Stomach (tissue), 9 donors: Measurements from ENCODE around the gene BCL6. TPM values are rescaled to one million over a fixed set of nuclear protein-coding genes. Genes with fewer than 3 reads are reported as not detected.

Experiments used
- DNase-seq, 2 donors: peaks; one replicate each; pipeline versions ENCODE4 v3.0.0 to v3.0.0-alpha.2; 2013 to 2019
- H3K27ac ChIP-seq, 5 donors: fragments of 200-600 bp in 4 of 5; sonication (generic) in 4 of 5; one replicate each; pipeline ENCODE4 v1.5.1; 2013 to 2019; ENCODE audit warnings: mild to moderate bottlenecking in 1 of 5, moderate library complexity in 1 of 5
- H3K27me3 ChIP-seq, 3 donors: fragments of 200-600 bp; sonication (generic); one replicate each; pipeline ENCODE4 v1.5.1; 2017 to 2019; ENCODE audit warnings: mixed run types in 1 of 3
- H3K36me3 ChIP-seq, 4 donors: fragments of 200-600 bp; sonication (generic); 1 replicate in 3 of 4; 2 replicates in 1 of 4; pipeline ENCODE4 v1.5.1; 2016 to 2019
- H3K4me1 ChIP-seq, 4 donors: fragments of 200-600 bp; sonication (generic); one replicate each; pipeline ENCODE4 v1.5.1; 2016 to 2019
- H3K4me3 ChIP-seq, 4 donors: fragments of 200-600 bp; sonication (generic) in 3 of 4; one replicate each; pipeline ENCODE4 v1.5.1; 2016 to 2019; ENCODE audit warnings: mild to moderate bottlenecking in 1 of 4
- H3K9me3 ChIP-seq, 4 donors: fragments of 200-600 bp; sonication (generic); one replicate each; pipeline ENCODE4 v1.5.1; 2016 to 2019
- EP300 ChIP-seq: sonication (generic); formaldehyde crosslinking; IDR thresholded peaks from one replicate; pipeline ENCODE4 v1.6.1; 2017; ENCODE audit warnings: antibody characterized with exemption
- POLR2A ChIP-seq, 4 donors: fragments of 450-650 bp; IDR thresholded peaks; one replicate each; pipeline ENCODE4 v1.6.1; 2016; ENCODE audit warnings: antibody characterized with exemption in 4 of 4, control low read depth in 2 of 4, mild to moderate bottlenecking in 1 of 4, moderate library complexity in 1 of 4
- POLR2AphosphoS5 ChIP-seq, 3 donors: sonication (generic); formaldehyde crosslinking; IDR thresholded peaks; one replicate each; pipeline ENCODE4 v1.6.1; 2016; ENCODE audit warnings: antibody characterized with exemption in 3 of 3
- WGBS, 5 donors: extraction: QIAGEN DNeasy Blood & Tissue Kit in 3 of 5; methylation state at CpG; one replicate each; pipeline versions ENCODE4 v1.1.5 to v1.1.7; 2013 to 2018; 5-methylcytosine and 5-hydroxymethylcytosine counted together
- intact Hi-C: fragments of 100-400 bp; cut with DNase I; formaldehyde crosslinking; loops from one replicate; pipeline ENCODE4 v1.15.1; 2023; ENCODE audit warnings: low total_unique reads
- polyA plus RNA-seq, 3 donors: library from polyadenylated mRNA; stranded (reverse); fragments of 200-250 nt; gene quantifications; one replicate each; pipeline ENCODE4 v1.2.3, GENCODE V29; 2013
- total RNA-seq, 5 donors: library from RNA; depleted of rRNA; stranded (reverse); fragments of >200 nt; gene quantifications; one replicate each; pipeline versions ENCODE4 v1.1.0 to v1.2.3, GENCODE V29; 2014 to 2016
- TF ChIP-seq, protein P1 (sequence below), 7 experiments: fragments of 450-650 bp in 4 of 7; fragments of 200-600 bp in 3 of 7; sonication (generic) in 3 of 7; IDR thresholded peaks; one replicate each; pipeline ENCODE4 v1.5.1; 2016 to 2019; ENCODE audit warnings: antibody characterized with exemption in 7 of 7, control low read depth in 2 of 7, mild to moderate bottlenecking in 1 of 7
- donor health status: healthy with polysubstance abuse.
- donor health status: Bipolar disorder and iron deficiency.
- donor health status: healthy.

The BCL6 gene
- total and polyA plus RNA-seq, 8 donors = 11.1 to 112 (median 37.7) TPM

GRCh38 chr3:187781001-187781400 lies 35.7 kb upstream of the BCL6 start:
- Histone ChIP-seq H3K9me3 (no peaks in the 10 kb centered on the region), H3K4me1 (peaks cover 0 to 11% (median 6%) of the 10 kb centered on the region in 4 donors), H3K27ac (no peak overlapping the region), H3K27me3 (no peaks in the 10 kb centered on the region), H3K36me3 (no peaks in the 10 kb centered on the region), H3K4me3 (no peak overlapping the region)
- intact Hi-C loops = no loop called here
- TF ChIP-seq POLR2AphosphoS5 (IDR thresholded peaks at IDR 0.05) = no peak
- TF ChIP-seq, protein P1, sequence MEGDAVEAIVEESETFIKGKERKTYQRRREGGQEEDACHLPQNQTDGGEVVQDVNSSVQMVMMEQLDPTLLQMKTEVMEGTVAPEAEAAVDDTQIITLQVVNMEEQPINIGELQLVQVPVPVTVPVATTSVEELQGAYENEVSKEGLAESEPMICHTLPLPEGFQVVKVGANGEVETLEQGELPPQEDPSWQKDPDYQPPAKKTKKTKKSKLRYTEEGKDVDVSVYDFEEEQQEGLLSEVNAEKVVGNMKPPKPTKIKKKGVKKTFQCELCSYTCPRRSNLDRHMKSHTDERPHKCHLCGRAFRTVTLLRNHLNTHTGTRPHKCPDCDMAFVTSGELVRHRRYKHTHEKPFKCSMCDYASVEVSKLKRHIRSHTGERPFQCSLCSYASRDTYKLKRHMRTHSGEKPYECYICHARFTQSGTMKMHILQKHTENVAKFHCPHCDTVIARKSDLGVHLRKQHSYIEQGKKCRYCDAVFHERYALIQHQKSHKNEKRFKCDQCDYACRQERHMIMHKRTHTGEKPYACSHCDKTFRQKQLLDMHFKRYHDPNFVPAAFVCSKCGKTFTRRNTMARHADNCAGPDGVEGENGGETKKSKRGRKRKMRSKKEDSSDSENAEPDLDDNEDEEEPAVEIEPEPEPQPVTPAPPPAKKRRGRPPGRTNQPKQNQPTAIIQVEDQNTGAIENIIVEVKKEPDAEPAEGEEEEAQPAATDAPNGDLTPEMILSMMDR (IDR thresholded peaks at IDR 0.05) = no peak
- TF ChIP-seq POLR2A (IDR thresholded peaks at IDR 0.05) = no peak
- TF ChIP-seq EP300 = no peak
- DNase-seq = no peak
- WGBS, 5 donors = 57 to 68% (median 59%) methylated on average over 2 of the region's 2 CpGs

GRCh38 chr3:187778726-187779125 lies 33.5 kb upstream of the BCL6 start:
- no peak for TF ChIP-seq POLR2A (IDR thresholded peaks at IDR 0.05)
- no peak for TF ChIP-seq POLR2AphosphoS5 (IDR thresholded peaks at IDR 0.05)
- TF ChIP-seq, protein P1 (IDR thresholded peaks at IDR 0.05) = no peak
- no peak for TF ChIP-seq EP300
- H3K4me1 ChIP-seq = peaks cover 0 to 11% (median 6%) of the 10 kb centered on the region in 4 donors
- WGBS, 5 donors = 84 to 96% (median 91%) methylated on average over 2 of the region's 2 CpGs
- no peak for DNase-seq
- no peaks in the 10 kb centered on the region for H3K27me3 ChIP-seq
- H3K27ac ChIP-seq = no peak overlapping the region
- intact Hi-C loops = no loop called here
- H3K36me3 ChIP-seq = no peaks in the 10 kb centered on the region
- no peak overlapping the region for H3K4me3 ChIP-seq
- H3K9me3 ChIP-seq = no peaks in the 10 kb centered on the region

- H3K27ac ChIP-seq = peak overlapping the region in 2 of 5 donors; percentile 42 to 52
These were observed 32.2 kb upstream of the BCL6 start for GRCh38 chr3:187777331-187777941.

DNA sequence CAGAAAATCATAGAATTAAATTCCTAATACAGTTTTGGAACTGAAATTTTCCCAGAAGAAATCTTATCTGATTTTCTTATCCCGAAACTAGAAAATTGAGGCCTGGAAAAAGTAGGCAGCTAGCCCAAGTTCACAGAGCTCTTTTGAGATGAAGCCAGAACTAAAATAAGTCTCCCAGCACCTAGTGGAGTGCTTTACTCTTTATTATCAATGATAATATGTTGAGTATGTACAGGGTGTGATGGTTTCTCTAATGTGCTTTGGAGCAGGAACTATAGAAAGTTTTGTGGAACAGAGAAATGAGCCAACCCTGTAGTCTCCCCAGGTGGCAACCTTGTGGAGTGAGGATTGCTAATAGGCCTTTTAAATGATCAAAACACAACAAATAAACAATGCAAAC lies 30.3 kb upstream of the BCL6 start:
- no peaks in the 10 kb centered on the region for H3K27me3 ChIP-seq
- 37 to 70% (median 47%) methylated on average over 1 of the region's 1 CpG for WGBS, 5 donors
- intact Hi-C loops = no loop called here
- no peaks in the 10 kb centered on the region for H3K4me1 ChIP-seq
- TF ChIP-seq POLR2A (IDR thresholded peaks at IDR 0.05) (no peak), EP300 (no peak), POLR2AphosphoS5 (IDR thresholded peaks at IDR 0.05) (no peak)
- TF ChIP-seq, protein P1 (IDR thresholded peaks at IDR 0.05) = no peak
- H3K27ac ChIP-seq = no peak overlapping the region
- H3K9me3 ChIP-seq = no peaks in the 10 kb centered on the region
- no peak overlapping the region for H3K4me3 ChIP-seq
- DNase-seq = no peak
- H3K36me3 ChIP-seq = no peaks in the 10 kb centered on the region

More at GRCh38 chr3:187777331-187777941, 32.2 kb upstream of the BCL6 start:
- no peaks in the 10 kb centered on the region for H3K27me3 ChIP-seq
- H3K4me1 ChIP-seq = no peaks in the 10 kb centered on the region
- 62 to 75% (median 71%) methylated on average over 6 of the region's 6 CpGs for WGBS, 5 donors
- no peaks in the 10 kb centered on the region for H3K36me3 ChIP-seq
- peak in 1 of 2 donors; percentile 31 for DNase-seq
- TF ChIP-seq, protein P1 (IDR thresholded peaks at IDR 0.05) = no peak
- TF ChIP-seq POLR2AphosphoS5 (IDR thresholded peaks at IDR 0.05) (no peak), EP300 (no peak), POLR2A (IDR thresholded peaks at IDR 0.05) (no peak)
- intact Hi-C loops = no loop called here
- no peak overlapping the region for H3K4me3 ChIP-seq
- H3K9me3 ChIP-seq = no peaks in the 10 kb centered on the region
